Lower leg skin (tissue), 3 donors: ENCODE data around the gene GSN.

Experiments
- POLR2A ChIP-seq, 2 donors: fragments of 450-650 bp; IDR thresholded peaks; one replicate each; pipeline ENCODE4 v1.6.1; 2016 to 2017; ENCODE audit warnings: antibody characterized with exemption in 2 of 2, mild to moderate bottlenecking in 1 of 2, moderate library complexity in 1 of 2
- TF ChIP-seq, protein P1 (sequence below), 3 donors: fragments of 450-650 bp; IDR thresholded peaks; one replicate each; pipeline ENCODE4 v1.5.1; 2016; ENCODE audit warnings: antibody characterized with exemption in 3 of 3, mild to moderate bottlenecking in 3 of 3, moderate library complexity in 2 of 3

DNA sequence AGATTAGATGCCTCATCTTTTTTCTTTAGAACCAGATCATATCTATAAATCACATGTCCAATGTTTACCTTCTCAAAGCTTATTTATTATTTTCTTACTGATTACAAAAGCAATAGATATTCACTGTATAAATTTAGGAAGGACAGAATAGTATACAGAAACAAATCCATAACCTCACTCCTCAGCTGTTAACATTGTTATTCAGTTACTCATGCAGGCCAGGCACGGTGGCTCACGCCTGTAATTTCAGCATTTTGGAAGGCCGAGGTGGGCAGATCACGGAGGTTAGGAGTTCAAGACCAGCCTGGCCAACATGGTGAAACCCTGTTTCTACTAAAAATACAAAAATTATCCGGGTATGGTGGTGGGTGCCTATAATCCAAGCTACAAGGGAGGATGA lies 86.8 kb downstream of the GSN start:
- TF ChIP-seq POLR2A (IDR thresholded peaks at IDR 0.05): no peak
- TF ChIP-seq, protein P1, sequence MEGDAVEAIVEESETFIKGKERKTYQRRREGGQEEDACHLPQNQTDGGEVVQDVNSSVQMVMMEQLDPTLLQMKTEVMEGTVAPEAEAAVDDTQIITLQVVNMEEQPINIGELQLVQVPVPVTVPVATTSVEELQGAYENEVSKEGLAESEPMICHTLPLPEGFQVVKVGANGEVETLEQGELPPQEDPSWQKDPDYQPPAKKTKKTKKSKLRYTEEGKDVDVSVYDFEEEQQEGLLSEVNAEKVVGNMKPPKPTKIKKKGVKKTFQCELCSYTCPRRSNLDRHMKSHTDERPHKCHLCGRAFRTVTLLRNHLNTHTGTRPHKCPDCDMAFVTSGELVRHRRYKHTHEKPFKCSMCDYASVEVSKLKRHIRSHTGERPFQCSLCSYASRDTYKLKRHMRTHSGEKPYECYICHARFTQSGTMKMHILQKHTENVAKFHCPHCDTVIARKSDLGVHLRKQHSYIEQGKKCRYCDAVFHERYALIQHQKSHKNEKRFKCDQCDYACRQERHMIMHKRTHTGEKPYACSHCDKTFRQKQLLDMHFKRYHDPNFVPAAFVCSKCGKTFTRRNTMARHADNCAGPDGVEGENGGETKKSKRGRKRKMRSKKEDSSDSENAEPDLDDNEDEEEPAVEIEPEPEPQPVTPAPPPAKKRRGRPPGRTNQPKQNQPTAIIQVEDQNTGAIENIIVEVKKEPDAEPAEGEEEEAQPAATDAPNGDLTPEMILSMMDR (IDR thresholded peaks at IDR 0.05): no peak
